ENCODE data around the gene ID2. TPM values are rescaled to one million over a fixed set of nuclear protein-coding genes. Genes with fewer than 3 reads are reported as not detected.

The ID2 gene
- total and polyA plus RNA-seq, 2 of the 13 experiments (the other 11 are each of a cell fraction or from before 2014, with no cell fraction given) = 214 to 719 TPM

DNA sequence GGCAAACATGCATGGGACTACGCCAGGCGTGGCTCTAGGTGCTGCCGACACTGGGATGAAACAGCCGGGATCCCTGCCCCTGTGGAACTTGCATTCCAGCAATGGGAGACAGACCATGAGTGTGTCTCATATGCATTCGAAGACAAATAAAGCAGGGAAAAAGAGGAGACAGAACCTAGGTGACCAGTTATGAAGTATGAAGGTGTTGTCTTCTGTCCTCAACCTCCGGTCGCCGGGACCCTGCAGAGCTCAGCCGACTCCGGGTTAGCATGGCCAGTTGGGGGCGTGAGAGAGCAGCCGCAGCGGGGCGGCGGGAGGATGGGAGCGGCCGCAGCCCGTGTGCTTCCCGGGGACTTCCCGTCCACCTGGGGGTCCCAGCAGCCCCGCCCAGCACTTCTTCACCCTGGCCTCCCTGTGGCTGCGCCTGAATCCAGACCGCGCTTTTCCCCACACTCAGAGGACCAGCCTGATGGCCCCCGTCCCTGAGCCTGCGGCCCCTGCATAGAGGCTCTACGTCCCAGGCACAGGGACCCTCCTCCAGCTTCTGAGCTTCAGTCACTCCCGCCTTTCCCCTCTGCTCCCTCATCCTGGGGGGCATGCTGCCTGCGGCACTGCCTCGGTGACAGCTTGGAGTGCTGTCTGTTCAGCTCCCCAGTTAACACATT, 11.4 kb downstream of the ID2 start:
- 30% methylated on average over 20 of the region's 30 CpGs for WGBS (ENCODE audit: low lambda C conversion rate)
- Histone ChIP-seq H3K36me3 (replicated peaks in 1 of 2; ENCODE audit: control insufficient read depth in 1 of 2, insufficient read depth in 2 of 2, low read length in 2 of 2) (no peaks in the 10 kb centered on the region), H3K79me2 (ENCODE audit: insufficient read depth, low read length) (no peaks in the 10 kb centered on the region), H3K4me1 (ENCODE audit: insufficient read depth, low read length) (peaks cover 18% of the 10 kb centered on the region; the same call in 1 of the 2 replicates), H3K27me3 (ENCODE audit: control insufficient read depth in 1 of 2, insufficient read depth in 2 of 2, low read length in 2 of 2) (peaks cover 0 to 28% of the 10 kb centered on the region in 2 experiments; a peak in 2 of 5 replicates), H3K9ac (ENCODE audit: insufficient read depth, low read depth, low read length) (no peak overlapping the region), H2AFZ (ENCODE audit: low read length) (no peak overlapping the region), H3K4me3 (replicated peaks in 1 of 3; ENCODE audit: insufficient read depth in 1 of 3, low read depth in 2 of 3, low read length in 3 of 3) (peak overlapping the region; percentile 16 to 61 (median 38); a peak in 4 of 6 replicates), H4K20me1 (ENCODE audit: insufficient read depth, low read length) (no peaks in the 10 kb centered on the region), H3K9me3 (ENCODE audit: low read length) (no peaks in the 10 kb centered on the region), H3K4me2 (ENCODE audit: low read depth, low read length) (peak overlapping the region; percentile 85), H3K27ac (ENCODE audit: extremely low read length, insufficient read depth, low read length) (no peak overlapping the region)
- FAIRE-seq (peak; percentile 51), DNase-seq (ENCODE audit: low spot score) (peak; percentile 30), ATAC-seq (peak; percentile 93)
- intact Hi-C loops (cut with micrococcal nuclease; ENCODE audit: unreplicated experiment) = loop anchor here (1.0 to 10.0 kb wide), 2 partner anchors 68 to 212 kb away; no protein-coding TSS in a partner anchor
- no TSS peak for BruUV-seq (replicated peaks)
- CTCF ChIA-PET (ENCODE audit: low intra/inter-chr PET ratio, low total read pairs) = interaction anchor here (0.8 kb wide), 2 partner anchors 69 to 211 kb away, joined by 4 to 5 read pairs; no protein-coding TSS in a partner anchor
- in situ Hi-C loops (cut with HindIII; ENCODE audit: extremely low pct_ligation_motif_present, low pct_unique_long_range_greater_than_20kb) = no loop called here
- POLR2A ChIA-PET = interaction anchor here (1.1 kb wide), 1 partner anchor 11 kb away, joined by 6 read pairs; the partner anchor contains the start of gene ID2
- TF ChIP-seq SALL2 (CRISPR knock-in tag; IDR thresholded peaks at IDR 0.05) (no peak), ZNF160 (CRISPR knock-in tag; IDR thresholded peaks at IDR 0.05) (no peak), MIER2 (CRISPR knock-in tag; IDR thresholded peaks at IDR 0.05) (no peak), MTA3 (CRISPR knock-in tag; IDR thresholded peaks at IDR 0.05) (no peak), ZNF768 (CRISPR knock-in tag; IDR thresholded peaks at IDR 0.05) (peak; percentile 60; the same call in 1 of the 2 replicates), NCOA5 (CRISPR knock-in tag; IDR thresholded peaks at IDR 0.05) (no peak), ZNF552 (CRISPR knock-in tag; IDR thresholded peaks at IDR 0.05; ENCODE audit: borderline replicate concordance) (no peak), FOXK2 (IDR thresholded peaks at IDR 0.05) (no peak), ZNF607 (CRISPR knock-in tag; IDR thresholded peaks at IDR 0.05; ENCODE audit: borderline replicate concordance) (no peak), SAP130 (CRISPR knock-in tag; IDR thresholded peaks at IDR 0.05; ENCODE audit: low read depth) (0 out of 2 replicates have a peak, but pooled peaks have one; percentile 31), TAF15 (IDR thresholded peaks at IDR 0.05; ENCODE audit: low read depth, low read length, poor library complexity, severe bottlenecking) (peak; percentile 66), RAD21 (CRISPR knock-in tag; IDR thresholded peaks at IDR 0.05) (peak; percentile 73), ZNF543 (CRISPR knock-in tag; IDR thresholded peaks at IDR 0.05) (no peak), ZNF713 (CRISPR knock-in tag; IDR thresholded peaks at IDR 0.05) (no peak)
- TF ChIP-seq, protein P1, sequence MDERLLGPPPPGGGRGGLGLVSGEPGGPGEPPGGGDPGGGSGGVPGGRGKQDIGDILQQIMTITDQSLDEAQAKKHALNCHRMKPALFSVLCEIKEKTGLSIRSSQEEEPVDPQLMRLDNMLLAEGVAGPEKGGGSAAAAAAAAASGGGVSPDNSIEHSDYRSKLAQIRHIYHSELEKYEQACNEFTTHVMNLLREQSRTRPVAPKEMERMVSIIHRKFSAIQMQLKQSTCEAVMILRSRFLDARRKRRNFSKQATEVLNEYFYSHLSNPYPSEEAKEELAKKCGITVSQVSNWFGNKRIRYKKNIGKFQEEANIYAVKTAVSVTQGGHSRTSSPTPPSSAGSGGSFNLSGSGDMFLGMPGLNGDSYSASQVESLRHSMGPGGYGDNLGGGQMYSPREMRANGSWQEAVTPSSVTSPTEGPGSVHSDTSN (CRISPR knock-in tag; IDR thresholded peaks at IDR 0.05) = no peak
- TF ChIP-seq, protein P2, sequence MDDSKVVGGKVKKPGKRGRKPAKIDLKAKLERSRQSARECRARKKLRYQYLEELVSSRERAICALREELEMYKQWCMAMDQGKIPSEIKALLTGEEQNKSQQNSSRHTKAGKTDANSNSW (CRISPR knock-in tag; IDR thresholded peaks at IDR 0.05; ENCODE audit: borderline replicate concordance) = no peak
- TF ChIP-seq, protein P3, sequence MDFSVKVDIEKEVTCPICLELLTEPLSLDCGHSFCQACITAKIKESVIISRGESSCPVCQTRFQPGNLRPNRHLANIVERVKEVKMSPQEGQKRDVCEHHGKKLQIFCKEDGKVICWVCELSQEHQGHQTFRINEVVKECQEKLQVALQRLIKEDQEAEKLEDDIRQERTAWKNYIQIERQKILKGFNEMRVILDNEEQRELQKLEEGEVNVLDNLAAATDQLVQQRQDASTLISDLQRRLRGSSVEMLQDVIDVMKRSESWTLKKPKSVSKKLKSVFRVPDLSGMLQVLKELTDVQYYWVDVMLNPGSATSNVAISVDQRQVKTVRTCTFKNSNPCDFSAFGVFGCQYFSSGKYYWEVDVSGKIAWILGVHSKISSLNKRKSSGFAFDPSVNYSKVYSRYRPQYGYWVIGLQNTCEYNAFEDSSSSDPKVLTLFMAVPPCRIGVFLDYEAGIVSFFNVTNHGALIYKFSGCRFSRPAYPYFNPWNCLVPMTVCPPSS (IDR thresholded peaks at IDR 0.05) = no peak
- TF ChIP-seq, protein P4, sequence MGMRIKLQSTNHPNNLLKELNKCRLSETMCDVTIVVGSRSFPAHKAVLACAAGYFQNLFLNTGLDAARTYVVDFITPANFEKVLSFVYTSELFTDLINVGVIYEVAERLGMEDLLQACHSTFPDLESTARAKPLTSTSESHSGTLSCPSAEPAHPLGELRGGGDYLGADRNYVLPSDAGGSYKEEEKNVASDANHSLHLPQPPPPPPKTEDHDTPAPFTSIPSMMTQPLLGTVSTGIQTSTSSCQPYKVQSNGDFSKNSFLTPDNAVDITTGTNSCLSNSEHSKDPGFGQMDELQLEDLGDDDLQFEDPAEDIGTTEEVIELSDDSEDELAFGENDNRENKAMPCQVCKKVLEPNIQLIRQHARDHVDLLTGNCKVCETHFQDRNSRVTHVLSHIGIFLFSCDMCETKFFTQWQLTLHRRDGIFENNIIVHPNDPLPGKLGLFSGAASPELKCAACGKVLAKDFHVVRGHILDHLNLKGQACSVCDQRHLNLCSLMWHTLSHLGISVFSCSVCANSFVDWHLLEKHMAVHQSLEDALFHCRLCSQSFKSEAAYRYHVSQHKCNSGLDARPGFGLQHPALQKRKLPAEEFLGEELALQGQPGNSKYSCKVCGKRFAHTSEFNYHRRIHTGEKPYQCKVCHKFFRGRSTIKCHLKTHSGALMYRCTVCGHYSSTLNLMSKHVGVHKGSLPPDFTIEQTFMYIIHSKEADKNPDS (CRISPR knock-in tag; IDR thresholded peaks at IDR 0.05) = peak; percentile 62; the same call in 1 of the 2 replicates

All from HepG2 (cell line).